ENCODE results near the gene NIT2. TPM values are rescaled to one million over a fixed set of nuclear protein-coding genes. Genes with fewer than 3 reads are reported as not detected.

NIT2 gene
- total and polyA plus RNA-seq, 10 of the 15 experiments (the other 5 are each of a cell fraction or from before 2014, with no cell fraction given), result 49.3 to 215 (median 76.4) TPM

- no peaks in the 10 kb centered on the region for H3K79me2 ChIP-seq (ENCODE audit: control insufficient read depth, insufficient read depth, low read length)
- no peak overlapping the region for H3K4me3 ChIP-seq
- ChIA-PET POLR2A (no interaction called here), SMC1A (ENCODE audit: uncharacterized antibody, unreplicated experiment) (interaction anchor here (0.9 to 1.7 kb wide), 4 partner anchors 9 to 93 kb away, joined by 3 to 5 read pairs (median 4); no protein-coding TSS in a partner anchor), CTCF (interaction anchor here (1.3 kb wide), 1 partner anchor 33 kb away, joined by 3 read pairs; no protein-coding TSS in a partner anchor), RAD21 (ENCODE audit: unreplicated experiment) (no interaction called here)
- H3K4me2 ChIP-seq (ENCODE audit: control insufficient read depth, insufficient read depth), result no peak overlapping the region
- H3K9ac ChIP-seq (ENCODE audit: control insufficient read depth, insufficient read depth, low read length), result no peak overlapping the region
- BruUV-seq (replicated peaks), result no TSS peak
- WGBS (ENCODE audit: insufficient coverage, insufficient replicate concordance, low lambda C conversion rate, missing lambda C conversion rate), result 94% methylated on average over 1 of the region's 1 CpG
- no peak for FAIRE-seq
- H3K27ac ChIP-seq (ENCODE audit: control insufficient read depth, insufficient read depth), result no peak overlapping the region
- intact Hi-C loops (cut with micrococcal nuclease; ENCODE audit: unreplicated experiment) (no loop called here), in situ Hi-C loops (cut with MboI) (no loop called here)
- H2AFZ ChIP-seq (ENCODE audit: control insufficient read depth, low read depth, low read length), result no peak overlapping the region
- H3K36me3 ChIP-seq (ENCODE audit: control insufficient read depth in 2 of 2, insufficient read depth in 2 of 2, low read length in 1 of 2), result peaks cover 8 to 16% of the 10 kb centered on the region in 2 experiments; a peak in 3 of 4 replicates
- H3K9me3 ChIP-seq (replicated peaks; ENCODE audit: control insufficient read depth, insufficient read depth, low read length), result no peaks in the 10 kb centered on the region
- no peaks in the 10 kb centered on the region for H3K27me3 ChIP-seq (replicated peaks in 1 of 2; ENCODE audit: control insufficient read depth in 2 of 2, insufficient read depth in 2 of 2, low read length in 1 of 2)
- H4K20me1 ChIP-seq (ENCODE audit: control insufficient read depth, insufficient read depth), result no peaks in the 10 kb centered on the region
- no peaks in the 10 kb centered on the region for H3K4me1 ChIP-seq (ENCODE audit: control insufficient read depth, insufficient read depth, low read length)
- DNase-seq (ENCODE audit: low read depth, low spot score), result no peak
- ATAC-seq, result no peak
- TF ChIP-seq ZNF592 (IDR thresholded peaks at IDR 0.05) (no peak), POLR2AphosphoS2 (IDR thresholded peaks at IDR 0.05; ENCODE audit: low read depth, low read length) (no peak), TBL1XR1 (IDR thresholded peaks at IDR 0.05; ENCODE audit: low read depth, low read length) (no peak), BMI1 (IDR thresholded peaks at IDR 0.05; ENCODE audit: borderline replicate concordance) (no peak), NBN (IDR thresholded peaks at IDR 0.05) (no peak), PML (IDR thresholded peaks at IDR 0.05; ENCODE audit: low read length) (no peak), JUND (IDR thresholded peaks at IDR 0.05; ENCODE audit: low read depth, low read length) (no peak), SRF (IDR thresholded peaks at IDR 0.05; ENCODE audit: low read depth in 2 of 2, low read length in 2 of 2) (no peak), E2F8 (IDR thresholded peaks at IDR 0.05; ENCODE audit: low read depth, partially characterized antibody) (no peak), KLF5 (IDR thresholded peaks at IDR 0.05; ENCODE audit: partially characterized antibody) (no peak), SKIL (IDR thresholded peaks at IDR 0.05; ENCODE audit: low read depth, poor library complexity, severe bottlenecking) (no peak), ASH2L (IDR thresholded peaks at IDR 0.05; ENCODE audit: borderline replicate concordance, low read depth) (no peak), STAT1 (conservative IDR thresholded peaks at IDR 0.05) (no peak), SREBF2 (IDR thresholded peaks at IDR 0.05; ENCODE audit: low read length) (no peak), TAF1 (IDR thresholded peaks at IDR 0.05; ENCODE audit: borderline replicate concordance, low read depth, low read length) (no peak), E2F4 (IDR thresholded peaks at IDR 0.05; ENCODE audit: low read depth, low read length) (no peak)
Observed at GRCh38 chr3:100370756-100371155, 36.2 kb downstream of the NIT2 start.
